HG03460 (cell line): ENCODE results near the gene LCLAT1.
"Not testable (repeated sequence)": the region's sequence is repeated elsewhere in the genome, so short reads cannot be mapped to it uniquely, and the experiment has no call there.

ENCODE experiments used
- ATAC-seq: cut with Tn5 transposase; IDR thresholded peaks from one replicate; pipeline ENCODE4 v1.9.1; 2021; ENCODE audit not compliant: unreplicated experiment

Gene LCLAT1

DNA sequence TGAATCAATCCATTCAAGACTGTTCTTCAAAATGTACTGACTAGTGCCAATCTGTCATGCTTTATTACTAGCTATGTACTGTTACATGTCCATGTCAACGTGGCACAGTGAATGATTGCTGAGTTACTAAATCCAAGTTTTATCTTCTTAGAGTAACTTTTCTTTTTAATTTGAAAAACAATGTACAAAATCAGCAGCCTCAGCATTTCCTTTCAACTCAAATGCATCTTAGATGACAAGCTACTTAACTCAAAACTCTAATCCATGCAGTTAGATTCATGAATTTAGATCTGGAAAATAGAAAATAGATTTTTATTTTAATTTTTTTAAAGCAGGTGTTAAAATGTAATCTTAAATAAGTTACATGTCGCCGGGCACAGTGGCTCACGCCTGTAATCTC, 186.0 kb downstream of the LCLAT1 start:
- no peak for ATAC-seq

DNA sequence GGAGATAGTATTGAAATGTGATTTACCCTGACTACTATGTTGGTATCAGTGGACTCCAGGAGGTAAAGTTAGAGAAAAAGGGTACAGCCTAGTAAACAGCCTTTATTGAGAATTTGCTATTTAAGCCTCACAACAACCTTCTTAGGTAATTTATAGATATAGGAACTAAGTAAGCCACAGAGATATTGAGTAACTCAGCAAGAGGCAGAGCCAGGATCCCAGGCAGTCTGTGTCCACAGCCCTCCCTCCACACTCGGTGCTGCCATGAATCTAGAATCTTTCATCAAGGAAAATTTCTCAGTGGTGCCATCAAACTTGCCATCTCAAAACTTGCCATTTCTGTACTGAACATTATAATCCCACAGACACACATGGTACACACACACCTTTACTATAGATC, 189.3 kb downstream of the LCLAT1 start:
- ATAC-seq, result no peak

DNA sequence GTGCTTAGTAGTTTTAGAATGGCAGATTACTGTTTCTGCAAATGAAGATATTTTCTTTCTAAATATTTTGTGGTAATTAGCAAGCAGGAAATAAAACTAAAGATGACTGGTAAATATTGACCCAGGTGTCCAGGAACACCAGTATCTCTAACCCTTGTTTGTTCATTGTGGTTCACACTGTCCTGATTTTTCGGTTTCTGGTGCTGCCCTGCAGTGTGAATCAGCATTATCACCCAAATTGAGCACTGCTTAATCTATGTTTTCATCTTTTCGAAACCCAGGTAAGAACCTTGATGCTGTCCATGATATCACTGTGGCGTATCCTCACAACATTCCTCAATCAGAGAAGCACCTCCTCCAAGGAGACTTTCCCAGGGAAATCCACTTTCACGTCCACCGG, 192.8 kb downstream of the LCLAT1 start:
- no peak for ATAC-seq

DNA sequence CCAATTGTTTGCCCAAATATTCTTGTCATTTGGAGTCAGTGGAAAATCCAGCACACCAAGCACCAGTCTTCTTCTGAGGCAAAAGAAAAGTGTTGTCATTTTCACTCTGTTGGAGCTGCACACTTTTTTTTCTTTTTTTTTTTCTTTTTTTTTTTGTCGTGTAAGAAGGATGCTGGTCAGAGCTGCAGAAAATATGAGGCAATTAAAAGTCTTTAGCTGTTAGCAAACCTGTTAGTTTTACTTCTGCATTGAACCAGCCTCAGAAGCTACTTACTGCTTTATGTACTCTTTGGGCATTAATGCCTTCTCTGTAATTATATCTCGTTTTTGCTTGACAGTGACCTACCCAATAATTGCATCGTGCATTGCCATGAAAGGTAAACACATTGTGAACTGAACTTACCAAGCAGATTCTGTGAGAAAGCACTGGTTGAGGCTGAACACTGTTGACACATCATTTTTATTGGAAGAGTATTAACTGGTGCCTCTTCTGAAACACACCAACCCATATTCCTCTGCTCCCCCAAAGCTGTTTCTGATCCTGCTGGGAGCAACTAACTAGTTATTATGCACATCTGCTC, 194.8 kb downstream of the LCLAT1 start:
- ATAC-seq, result no peak

DNA sequence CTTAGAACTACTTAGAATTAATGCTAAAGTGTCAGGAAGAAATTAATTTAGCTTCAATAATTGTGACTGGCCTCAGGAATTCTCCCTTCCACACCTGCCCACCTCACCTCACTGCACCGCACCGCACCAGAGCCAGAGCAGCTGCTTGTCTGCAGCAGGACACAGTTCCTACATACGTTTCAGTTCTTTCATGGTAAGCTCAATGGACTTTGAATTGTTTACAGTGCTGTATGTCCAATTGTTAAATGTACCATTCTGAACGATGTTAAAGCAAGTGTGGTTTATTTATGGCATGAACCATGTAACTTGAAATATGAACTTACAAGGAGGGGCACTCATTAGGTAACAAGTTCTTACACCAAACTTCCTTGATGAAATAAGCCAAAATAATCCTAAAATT, 196.0 kb downstream of the LCLAT1 start:
- ATAC-seq, result not testable (repeated sequence)

DNA sequence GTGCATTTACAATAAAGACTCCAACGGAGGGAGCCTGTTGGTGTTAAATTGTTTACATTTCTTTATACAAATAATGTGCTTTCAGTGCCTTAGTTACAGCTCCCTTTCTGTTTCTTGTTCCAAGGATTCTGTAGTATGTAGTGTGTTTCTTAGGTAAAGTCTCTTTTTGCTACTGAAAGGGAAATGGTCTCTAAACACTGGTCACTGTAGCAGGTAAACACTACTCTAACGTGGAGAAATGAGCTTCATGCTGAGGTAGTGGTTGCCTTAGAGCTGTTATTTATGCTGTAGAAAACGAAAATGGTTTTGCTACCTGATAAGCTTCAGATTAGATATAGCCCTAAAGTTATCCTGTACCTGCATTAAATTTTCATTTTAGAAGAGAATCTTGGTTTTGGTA, 196.6 kb downstream of the LCLAT1 start:
- ATAC-seq, result no peak

DNA sequence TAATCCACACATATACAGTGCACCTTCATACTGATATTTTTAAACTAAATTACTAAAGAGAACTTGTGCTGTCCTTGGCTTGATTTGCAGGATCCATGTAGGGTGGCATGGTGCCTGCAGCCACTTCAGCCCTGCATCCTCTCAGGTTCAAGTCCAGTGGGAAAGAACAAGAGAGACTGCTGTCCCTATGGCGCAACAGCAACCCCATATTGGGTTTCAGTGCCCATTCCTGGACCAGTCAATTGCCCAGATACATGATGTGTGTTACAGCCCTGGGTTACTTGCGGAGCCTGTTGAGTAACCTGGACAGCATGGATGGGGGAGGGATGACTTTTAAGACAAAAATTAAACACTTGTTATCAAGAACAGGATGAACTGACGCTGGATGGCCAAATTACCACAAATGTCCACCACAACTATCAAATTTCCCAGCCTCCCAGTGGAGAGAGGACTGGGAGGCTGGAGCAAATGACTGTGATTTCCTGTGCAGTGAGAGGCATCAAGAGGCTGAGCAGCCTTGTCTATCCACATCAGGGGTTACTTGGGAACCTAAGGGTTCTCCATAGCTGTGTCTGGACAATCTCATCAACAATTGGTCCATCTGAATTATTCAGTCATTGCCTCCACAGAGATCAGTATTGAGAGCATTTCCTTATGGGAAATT, 198.2 kb downstream of the LCLAT1 start:
- ATAC-seq, result no peak

DNA sequence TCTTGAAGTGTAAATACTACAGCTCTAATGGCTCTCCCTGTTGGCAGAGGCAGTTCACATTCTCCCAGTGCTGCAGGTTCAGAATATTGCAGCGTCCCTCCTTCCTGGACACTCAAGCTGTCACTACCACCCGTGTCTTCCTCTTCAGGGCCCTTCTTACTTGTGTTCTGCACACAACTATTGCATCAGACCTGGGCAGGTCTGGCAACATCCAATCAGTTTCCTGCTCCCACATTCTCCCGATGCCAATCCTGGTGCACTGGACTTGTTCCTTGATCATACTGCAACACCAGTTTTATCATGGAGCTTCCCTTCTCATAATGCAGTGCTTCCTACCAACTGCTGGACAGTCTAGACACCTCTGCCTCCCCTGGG, 198.7 kb downstream of the LCLAT1 start:
- no peak for ATAC-seq

DNA sequence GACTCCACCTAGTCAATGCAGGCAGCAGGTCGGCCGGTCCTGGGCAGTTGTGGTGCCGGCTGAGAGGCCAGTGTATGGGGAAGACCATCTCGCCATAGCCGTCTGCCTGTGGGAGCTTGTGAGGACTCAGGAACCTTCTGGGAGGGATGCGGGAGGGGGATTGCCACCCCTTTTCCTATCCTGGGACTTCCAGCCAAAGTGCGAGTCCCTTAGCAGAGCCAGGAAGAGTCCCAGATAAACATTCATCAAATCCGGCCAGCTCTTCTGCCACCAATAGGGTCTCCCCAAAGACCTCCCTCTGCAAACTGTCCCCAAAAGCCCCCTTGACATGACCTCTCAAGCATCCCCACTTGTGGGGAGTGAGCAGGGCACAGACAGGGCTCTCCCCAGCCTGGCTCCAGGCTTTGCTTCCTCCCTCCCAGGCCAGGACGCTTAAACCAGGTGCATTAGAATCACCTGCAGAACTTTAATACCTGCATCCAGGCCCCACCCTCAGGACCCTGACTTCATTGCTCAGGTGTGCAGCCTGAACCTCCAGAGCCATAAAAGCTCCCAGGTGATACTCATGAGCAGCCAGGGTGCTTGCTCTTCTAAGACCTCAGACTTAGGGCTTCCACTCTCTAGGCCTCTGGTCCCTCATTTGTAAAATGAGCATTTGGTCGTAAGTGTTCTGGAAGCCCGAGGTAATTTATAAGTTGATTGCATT, 200.9 kb downstream of the LCLAT1 start:
- ATAC-seq, result no peak

DNA sequence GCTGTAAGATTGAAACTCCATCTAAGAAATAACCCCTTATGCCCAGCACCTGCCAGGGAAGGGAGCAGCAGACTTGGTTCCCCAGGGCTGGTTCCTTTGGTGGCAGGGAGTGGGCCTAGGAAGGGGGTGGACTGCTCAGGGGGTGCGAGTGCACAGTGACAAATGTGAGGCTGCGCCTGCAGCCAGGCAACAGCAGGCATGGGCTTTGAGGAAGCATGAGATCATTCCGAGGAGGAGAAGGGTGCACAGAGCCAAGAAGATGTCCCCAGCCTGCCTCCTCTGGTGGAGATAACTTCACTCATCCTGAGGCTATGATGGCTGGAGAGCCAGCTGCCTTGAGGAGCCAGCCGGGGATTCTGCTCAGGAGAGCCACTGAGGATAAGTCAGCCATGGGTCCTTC, 202.2 kb downstream of the LCLAT1 start:
- ATAC-seq, result no peak

DNA sequence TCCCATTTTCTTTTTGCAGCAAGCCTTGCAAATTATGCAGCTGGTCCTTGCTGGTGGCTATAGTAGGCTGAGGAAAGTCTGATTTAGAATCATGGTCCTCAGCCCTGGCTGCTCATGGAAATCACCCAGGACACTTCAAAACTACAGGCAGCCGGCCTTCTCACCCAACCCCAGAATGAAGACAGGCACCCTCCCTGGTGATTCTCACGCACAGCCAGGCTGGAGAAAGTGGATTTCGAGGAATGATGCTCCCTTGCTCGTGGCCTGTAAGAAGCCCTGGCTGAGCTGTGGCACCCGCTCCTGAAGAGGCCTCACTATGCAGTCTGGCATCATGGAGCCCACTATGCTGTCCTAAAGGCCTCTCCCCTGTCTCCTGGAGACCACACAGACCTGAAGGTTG, 202.8 kb downstream of the LCLAT1 start:
- no peak for ATAC-seq

DNA sequence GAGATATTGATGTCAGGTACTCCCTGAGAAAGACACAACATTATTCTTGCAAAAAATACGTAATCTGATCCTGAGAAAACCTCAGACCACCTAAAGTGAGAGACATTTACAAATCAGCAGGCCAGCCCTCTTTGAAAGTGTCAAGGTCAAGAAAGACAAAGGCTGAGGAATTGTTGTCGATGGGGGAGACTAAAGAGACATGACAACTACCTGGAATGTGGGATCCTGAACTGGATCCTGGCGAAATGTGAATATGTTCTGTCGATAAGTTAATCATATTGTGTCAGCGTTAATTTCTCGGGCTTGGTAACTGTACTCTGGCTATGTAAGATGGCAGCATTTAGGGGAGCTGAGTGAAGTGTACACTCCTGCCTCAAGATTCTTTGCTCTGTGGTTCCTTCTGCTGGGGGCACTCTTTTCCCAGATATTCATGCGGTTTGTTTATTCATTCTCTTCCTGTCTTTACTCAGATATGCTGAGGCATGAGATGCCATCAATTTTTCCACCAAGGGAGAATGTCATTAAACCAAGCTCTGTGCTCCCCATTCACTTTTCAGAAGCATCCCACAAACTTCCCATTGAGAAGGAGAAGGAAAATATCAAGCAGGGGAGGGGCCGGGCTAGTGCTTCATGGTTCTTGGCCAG, 205.3 kb downstream of the LCLAT1 start:
- ATAC-seq, result no peak

DNA sequence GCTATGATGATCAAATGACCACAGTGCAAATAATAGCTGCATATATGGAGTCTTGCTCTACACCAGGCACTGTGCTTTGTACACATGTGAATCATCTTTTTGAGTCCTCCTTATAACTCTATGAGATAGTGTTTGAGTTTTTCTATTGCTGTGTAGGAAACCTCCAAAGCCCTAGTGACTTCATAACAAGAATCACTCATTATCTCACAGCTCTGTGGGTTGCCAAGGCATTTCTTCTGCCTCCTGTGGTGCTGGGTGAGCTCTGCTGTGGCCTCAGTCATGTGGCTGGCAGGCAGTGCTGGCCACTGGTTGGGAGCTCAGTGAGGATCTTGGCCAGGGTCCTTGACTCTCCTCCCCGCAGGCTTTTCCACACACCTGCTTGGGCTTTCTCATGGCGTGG, 206.8 kb downstream of the LCLAT1 start:
- no peak for ATAC-seq

DNA sequence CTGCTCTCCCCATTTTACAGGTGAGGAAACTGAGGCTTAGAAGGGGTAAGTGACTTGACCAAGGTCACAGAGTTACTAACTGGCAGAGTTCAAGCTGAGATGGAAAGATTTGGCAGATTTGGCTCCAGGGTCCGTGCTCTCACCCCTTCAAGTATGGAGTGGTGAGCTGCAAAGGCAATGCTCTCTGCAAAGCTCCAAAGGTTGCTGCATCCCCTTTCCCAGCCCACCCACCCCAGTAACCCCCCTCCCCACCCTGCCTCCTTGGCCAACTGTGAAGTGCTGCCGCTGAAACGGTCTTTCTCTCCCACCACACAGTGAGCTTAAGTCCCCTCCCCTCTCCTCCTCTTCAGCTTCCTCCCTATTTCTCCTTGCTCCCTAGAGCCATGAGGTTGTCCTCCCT, 207.4 kb downstream of the LCLAT1 start:
- ATAC-seq, result no peak

DNA sequence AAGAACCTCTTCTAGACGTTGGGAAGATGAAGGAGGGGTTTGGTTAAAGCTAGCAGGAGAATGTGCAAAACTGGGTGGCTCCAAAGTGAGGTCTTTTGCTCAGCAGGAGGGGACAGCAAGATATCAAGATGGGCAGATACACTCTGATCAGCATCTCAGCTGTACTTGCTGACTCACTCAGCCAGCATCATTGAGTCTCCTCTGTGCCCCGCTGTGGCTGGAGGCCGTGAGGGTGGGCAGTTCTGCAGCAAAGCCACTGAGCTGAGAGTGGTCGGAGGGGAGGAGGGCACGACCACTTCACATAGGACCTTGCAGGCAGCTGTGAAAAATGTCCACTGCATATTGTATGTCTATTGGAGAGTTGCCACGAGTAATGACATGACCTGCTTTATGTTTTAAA, 208.2 kb downstream of the LCLAT1 start:
- ATAC-seq, result no peak

DNA sequence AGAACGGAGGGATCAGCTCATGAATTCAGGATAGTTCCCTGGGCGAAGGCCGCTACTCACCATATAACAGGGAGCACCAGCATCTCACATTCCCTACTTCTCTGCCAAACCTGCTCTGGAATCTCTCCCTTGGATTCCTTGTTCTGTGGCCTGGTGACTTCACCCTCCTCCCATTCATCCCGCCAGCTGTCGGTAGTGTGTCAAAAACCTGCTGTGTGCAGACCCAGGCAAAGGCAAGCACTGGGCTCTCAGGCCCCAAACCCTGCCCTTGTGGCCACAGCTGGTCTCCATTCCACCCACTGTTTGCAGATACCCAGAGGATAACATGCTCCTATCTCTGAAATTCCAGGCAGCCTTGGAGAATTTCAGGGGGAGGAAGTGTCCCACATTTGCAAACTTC, 208.6 kb downstream of the LCLAT1 start:
- ATAC-seq, result no peak

DNA sequence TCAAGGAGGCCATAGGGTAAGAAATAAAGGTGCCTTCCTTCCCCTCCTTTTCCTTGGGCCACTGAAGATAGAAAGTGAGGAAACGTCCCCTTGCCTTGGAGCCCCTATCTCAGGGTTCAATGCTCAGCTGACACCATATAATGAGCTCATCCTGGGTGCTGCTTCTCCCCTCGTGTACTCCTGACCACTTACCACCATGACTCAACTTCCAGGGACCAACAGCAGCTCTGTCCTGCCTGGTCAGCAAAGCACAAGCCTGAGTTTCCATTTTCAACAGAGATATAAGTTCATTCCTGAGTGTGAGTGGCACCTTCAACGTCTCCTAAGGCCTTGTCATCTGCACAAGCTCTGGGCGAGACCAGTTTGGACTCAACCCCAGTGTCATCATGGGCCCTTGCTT, 209.0 kb downstream of the LCLAT1 start:
- no peak for ATAC-seq

DNA sequence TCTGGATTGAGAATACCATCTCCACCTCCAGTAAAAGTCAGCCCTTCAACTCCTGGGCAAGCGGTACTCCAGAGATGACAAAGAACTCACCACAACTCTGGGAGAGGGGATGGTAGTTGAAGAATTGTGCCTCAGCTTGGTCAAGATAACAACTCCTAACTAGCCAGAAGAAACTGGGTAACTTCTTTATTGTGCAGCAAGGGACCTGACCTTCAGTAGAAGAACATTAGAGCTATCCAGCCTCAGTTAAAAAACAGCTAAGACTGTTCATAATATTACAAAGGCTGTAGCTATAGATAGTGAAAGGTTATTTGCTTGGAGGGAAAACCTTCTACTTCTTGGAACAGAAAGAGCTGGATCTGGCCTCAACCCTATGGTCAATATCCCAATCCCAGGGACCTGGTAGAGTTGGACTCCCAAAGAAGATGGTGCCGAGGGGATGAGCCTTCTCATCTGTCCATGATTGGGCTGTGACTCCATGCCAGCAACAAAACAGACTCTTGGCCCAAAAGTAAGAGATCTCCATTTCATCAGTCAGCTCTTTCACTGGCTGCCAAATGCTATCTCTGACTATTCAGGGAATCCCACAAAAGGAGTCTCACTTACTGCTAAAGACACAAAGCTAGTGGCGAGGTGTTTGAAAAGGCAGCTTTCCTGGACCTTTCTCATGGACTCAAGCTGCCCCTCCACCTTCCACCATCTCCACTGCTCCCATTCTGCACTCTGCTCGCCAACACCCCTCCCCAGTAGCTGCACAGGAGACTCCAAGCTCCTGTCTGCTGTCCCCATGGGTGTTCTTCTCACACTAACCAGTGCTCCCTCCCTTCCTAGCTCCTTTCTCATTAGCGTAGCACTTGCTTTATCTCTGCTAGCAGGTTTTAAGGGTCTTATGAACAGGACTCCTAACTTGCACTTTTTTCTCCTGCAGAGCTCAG, 214.4 kb downstream of the LCLAT1 start:
- ATAC-seq, result no peak

DNA sequence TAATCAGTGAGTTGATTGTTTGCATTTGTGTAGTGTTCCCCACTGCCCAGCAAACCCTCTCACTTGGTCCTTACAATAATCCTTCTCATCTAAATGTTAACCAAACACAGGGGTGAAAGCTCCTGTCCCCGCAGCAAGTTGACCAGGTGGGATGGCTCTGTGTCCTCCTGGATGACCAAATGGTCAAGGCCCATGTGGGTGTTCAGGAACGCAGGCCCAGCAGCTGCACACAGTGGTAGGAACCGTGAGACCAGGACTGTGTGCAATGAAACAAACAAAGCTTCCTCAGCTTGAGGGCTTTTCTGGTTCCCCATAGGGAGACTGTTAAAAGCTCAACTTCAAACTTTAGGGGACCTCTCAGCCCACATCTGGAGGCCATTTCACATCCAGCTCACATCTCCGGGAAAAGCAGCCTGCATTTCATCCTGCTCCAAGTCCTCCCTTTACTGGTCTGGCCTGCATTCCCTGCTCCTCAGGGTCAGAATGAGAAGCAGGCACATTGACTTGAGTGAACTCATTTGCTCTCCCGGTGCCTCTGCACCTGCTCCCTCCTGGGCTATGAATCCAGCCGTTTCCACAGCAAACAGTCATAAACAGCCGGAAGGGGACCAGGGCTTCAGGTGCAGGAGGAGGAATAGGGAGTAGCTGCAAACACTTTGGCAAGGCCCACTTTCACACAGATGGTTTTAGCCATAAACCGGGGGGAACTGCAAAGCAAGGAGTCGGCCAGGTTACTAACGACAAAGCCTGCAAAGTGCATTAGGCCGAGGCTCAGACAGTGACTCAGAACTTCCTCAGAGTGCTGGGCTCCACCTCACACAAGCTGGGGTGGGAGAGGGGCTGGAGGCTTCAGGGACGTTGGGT, 215.5 kb downstream of the LCLAT1 start:
- no peak for ATAC-seq

DNA sequence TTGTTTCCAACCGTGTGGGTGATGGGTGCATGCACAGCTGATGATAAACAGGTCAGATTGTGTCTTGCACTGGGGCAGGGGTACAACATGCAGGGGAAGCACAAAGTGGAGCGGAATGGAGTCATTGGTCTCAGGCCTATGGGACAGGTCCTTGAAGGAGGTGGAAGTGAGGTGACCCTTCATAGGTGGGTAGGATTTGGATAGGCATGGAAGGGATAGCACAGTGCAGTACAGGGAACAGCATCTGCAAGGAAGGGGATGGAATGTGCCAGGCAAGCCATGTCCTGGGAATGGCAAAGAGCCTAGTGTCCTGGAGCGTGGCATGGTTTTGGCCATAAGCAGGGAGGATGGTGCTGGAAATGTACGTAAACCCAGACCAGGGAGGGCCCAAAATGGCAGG, 216.3 kb downstream of the LCLAT1 start:
- no peak for ATAC-seq
